ENCODE measurements around the gene HS3ST6. TPM values are rescaled to one million over a fixed set of nuclear protein-coding genes. Genes with fewer than 3 reads are reported as not detected.

The HS3ST6 gene
- total RNA-seq, 2 donors from 2014 or later: not detected

DNA sequence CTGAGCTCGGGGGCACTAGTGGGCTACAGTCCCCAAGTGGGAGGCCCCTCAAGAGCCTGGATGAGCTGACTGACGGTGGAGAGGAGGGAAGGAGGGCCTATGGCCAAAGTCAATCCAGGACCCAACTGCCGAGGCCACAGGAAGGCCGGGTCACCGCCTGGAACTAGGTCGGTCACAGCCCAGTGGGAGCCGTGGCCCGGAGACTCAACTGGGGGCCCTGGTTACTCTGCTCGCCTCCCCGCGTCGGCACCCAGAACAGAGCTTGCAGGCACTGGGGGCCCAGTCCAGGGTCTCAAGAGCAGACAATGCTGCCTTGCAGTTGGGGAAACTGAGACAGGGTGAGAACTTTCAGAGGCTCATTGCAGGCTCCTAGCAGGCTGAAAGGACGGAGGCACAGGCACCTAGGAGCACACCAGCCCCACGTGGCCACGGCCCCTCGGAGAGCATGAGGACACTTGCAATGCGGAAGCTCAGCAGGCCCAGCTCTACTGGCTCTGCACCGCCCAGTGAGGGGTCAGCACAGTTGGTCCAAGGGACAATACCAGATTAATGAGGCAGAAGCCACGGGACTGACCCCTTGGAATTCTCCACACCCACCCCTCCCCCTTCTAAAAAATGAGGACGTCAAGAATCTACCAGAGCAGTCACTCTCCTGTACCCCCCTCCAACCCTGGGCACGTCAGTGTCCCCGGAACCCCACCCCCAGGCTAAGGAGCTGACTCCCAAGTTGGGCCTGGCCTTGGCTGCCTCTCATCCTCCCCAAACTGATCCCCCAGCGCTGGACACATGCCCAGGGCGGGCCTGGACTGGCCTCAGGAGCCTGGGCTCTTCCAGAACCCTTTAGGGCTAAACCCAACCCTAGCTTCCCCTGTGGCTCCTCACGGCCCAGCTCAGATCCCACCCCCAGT is 2.2 kb downstream of the HS3ST6 start:
- DNase-seq: no peak
- Histone ChIP-seq H3K27ac (ENCODE audit: low read depth, low read length) (no peak overlapping the region), H3K4me1 (ENCODE audit: control insufficient read depth, insufficient read depth, low read length) (no peaks in the 10 kb centered on the region), H3K27me3 (ENCODE audit: control insufficient read depth, insufficient read depth, low read length, poor library complexity, severe bottlenecking) (peaks cover 71% of the 10 kb centered on the region), H3K9me3 (ENCODE audit: control insufficient read depth, low read length) (no peaks in the 10 kb centered on the region), H3K36me3 (ENCODE audit: control insufficient read depth, insufficient read depth, low read length) (no peaks in the 10 kb centered on the region), H3K4me3 (ENCODE audit: low read length) (no peak overlapping the region), H3K9ac (ENCODE audit: extremely low read depth, low read length, poor library complexity, severe bottlenecking) (no peak overlapping the region)
- TF ChIP-seq, protein P1, sequence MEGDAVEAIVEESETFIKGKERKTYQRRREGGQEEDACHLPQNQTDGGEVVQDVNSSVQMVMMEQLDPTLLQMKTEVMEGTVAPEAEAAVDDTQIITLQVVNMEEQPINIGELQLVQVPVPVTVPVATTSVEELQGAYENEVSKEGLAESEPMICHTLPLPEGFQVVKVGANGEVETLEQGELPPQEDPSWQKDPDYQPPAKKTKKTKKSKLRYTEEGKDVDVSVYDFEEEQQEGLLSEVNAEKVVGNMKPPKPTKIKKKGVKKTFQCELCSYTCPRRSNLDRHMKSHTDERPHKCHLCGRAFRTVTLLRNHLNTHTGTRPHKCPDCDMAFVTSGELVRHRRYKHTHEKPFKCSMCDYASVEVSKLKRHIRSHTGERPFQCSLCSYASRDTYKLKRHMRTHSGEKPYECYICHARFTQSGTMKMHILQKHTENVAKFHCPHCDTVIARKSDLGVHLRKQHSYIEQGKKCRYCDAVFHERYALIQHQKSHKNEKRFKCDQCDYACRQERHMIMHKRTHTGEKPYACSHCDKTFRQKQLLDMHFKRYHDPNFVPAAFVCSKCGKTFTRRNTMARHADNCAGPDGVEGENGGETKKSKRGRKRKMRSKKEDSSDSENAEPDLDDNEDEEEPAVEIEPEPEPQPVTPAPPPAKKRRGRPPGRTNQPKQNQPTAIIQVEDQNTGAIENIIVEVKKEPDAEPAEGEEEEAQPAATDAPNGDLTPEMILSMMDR (conservative IDR thresholded peaks at IDR 0.05): no peak
- H3K4me3 Mint-ChIP-seq: no peak overlapping the region
- no peaks in the 10 kb centered on the region for H3K9me3 Mint-ChIP-seq
- no peak overlapping the region for H3K27ac Mint-ChIP-seq
- peaks cover 63% of the 10 kb centered on the region for H3K27me3 Mint-ChIP-seq (ENCODE audit: insufficient read depth)
- peaks cover 2% of the 10 kb centered on the region for H3K4me1 Mint-ChIP-seq
- 77% methylated on average over 12 to 25 of the region's 25 CpGs for WGBS, 2 experiments (ENCODE audit: insufficient coverage in 1 of 2, insufficient read length in 1 of 2)
- H3K36me3 Mint-ChIP-seq (ENCODE audit: low read depth): no peaks in the 10 kb centered on the region

DNA sequence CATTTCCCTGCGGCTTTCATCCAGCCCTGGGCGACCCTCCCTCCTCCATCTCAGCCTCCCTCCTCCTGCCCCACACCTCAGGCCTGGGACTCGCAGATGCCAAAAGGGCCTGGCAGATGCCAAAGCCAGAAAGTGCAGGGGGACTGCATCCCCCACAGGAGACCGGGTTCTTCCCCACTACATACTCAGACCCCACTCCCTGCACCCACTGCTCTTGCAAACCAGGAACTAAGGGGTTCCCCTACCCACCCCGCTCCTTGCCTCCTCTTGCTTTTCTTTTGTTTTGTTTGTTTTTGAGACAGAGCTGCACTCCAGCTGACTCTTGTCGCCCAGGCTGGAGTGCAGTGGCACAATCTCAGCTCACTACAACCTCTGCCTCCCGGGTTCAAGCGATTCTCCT is 3.2 kb downstream of the HS3ST6 start:
- Mint-ChIP-seq H3K27ac (no peak overlapping the region), H3K9me3 (no peaks in the 10 kb centered on the region), H3K36me3 (ENCODE audit: low read depth) (no peaks in the 10 kb centered on the region), H3K27me3 (ENCODE audit: insufficient read depth) (peaks cover 53% of the 10 kb centered on the region), H3K4me3 (no peak overlapping the region), H3K4me1 (peaks cover 2% of the 10 kb centered on the region)
- WGBS, 2 experiments (ENCODE audit: insufficient coverage in 1 of 2, insufficient read length in 1 of 2): 79 to 93% methylated on average over 2 to 8 of the region's 8 CpGs
- Histone ChIP-seq H3K36me3 (ENCODE audit: control insufficient read depth, insufficient read depth, low read length) (no peaks in the 10 kb centered on the region), H3K27me3 (ENCODE audit: control insufficient read depth, insufficient read depth, low read length, poor library complexity, severe bottlenecking) (peaks cover 61% of the 10 kb centered on the region), H3K9ac (ENCODE audit: extremely low read depth, low read length, poor library complexity, severe bottlenecking) (no peak overlapping the region), H3K4me1 (ENCODE audit: control insufficient read depth, insufficient read depth, low read length) (no peaks in the 10 kb centered on the region), H3K4me3 (ENCODE audit: low read length) (no peak overlapping the region), H3K27ac (ENCODE audit: low read depth, low read length) (no peak overlapping the region), H3K9me3 (ENCODE audit: control insufficient read depth, low read length) (no peaks in the 10 kb centered on the region)
- DNase-seq: no peak
- TF ChIP-seq, protein P1 (conservative IDR thresholded peaks at IDR 0.05): no peak

DNA sequence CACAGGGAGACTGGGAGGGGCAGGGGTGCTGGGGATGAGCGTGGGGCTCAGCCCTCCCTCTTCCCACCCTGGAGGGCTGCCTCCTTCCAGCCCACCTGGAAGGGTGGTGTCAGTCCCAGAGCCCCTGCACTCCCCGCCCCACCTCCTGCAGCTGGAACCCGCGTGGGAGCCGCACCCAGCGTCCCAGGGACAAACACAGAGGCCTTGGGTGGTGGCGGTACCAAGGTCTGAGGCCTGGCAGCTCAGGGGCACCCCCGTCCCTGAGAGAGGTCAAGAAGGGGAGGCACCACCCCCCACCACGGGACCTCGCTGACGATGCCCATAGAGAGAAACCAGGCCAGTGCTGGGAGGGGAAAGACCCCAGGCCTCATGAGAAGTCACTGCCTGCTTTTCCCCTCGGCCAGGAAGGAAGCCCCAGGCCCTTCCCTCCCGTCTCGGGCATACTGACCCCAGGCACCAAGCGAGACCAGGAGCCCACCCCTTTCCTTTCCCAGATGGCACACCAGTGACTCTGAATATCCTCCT is 4.1 kb downstream of the HS3ST6 start:
- Mint-ChIP-seq H3K27ac (no peak overlapping the region), H3K27me3 (ENCODE audit: insufficient read depth) (peaks cover 45% of the 10 kb centered on the region), H3K4me1 (peaks cover 2% of the 10 kb centered on the region), H3K4me3 (no peak overlapping the region), H3K36me3 (ENCODE audit: low read depth) (no peaks in the 10 kb centered on the region), H3K9me3 (no peaks in the 10 kb centered on the region)
- WGBS, 2 experiments (ENCODE audit: insufficient coverage in 1 of 2, insufficient read length in 1 of 2): 79 to 94% methylated on average over 7 to 15 of the region's 15 CpGs
- no peak overlapping the region for H3K4me3 ChIP-seq (ENCODE audit: low read length)
- TF ChIP-seq, protein P1 (conservative IDR thresholded peaks at IDR 0.05): no peak
- H3K9ac ChIP-seq (ENCODE audit: extremely low read depth, low read length, poor library complexity, severe bottlenecking): no peak overlapping the region
- H3K4me1 ChIP-seq (ENCODE audit: control insufficient read depth, insufficient read depth, low read length): no peaks in the 10 kb centered on the region
- no peak for DNase-seq
- no peak overlapping the region for H3K27ac ChIP-seq (ENCODE audit: low read depth, low read length)
- H3K9me3 ChIP-seq (ENCODE audit: control insufficient read depth, low read length): no peaks in the 10 kb centered on the region
- no peaks in the 10 kb centered on the region for H3K36me3 ChIP-seq (ENCODE audit: control insufficient read depth, insufficient read depth, low read length)
- peaks cover 52% of the 10 kb centered on the region for H3K27me3 ChIP-seq (ENCODE audit: control insufficient read depth, insufficient read depth, low read length, poor library complexity, severe bottlenecking)

Measured in endodermal cell (in vitro differentiated cells).